GM19351 (cell line): Measurements from ENCODE around the gene STRA8.
A peak's percentile ranks its signal among the peaks of the same experiment; 100 is the strongest.

ENCODE experiments used
- ATAC-seq: cut with Tn5 transposase; IDR thresholded peaks from one replicate; pipeline ENCODE4 v1.9.1; 2021; ENCODE audit warnings: mild to moderate bottlenecking, moderate library complexity; ENCODE audit not compliant: unreplicated experiment

The STRA8 gene

DNA sequence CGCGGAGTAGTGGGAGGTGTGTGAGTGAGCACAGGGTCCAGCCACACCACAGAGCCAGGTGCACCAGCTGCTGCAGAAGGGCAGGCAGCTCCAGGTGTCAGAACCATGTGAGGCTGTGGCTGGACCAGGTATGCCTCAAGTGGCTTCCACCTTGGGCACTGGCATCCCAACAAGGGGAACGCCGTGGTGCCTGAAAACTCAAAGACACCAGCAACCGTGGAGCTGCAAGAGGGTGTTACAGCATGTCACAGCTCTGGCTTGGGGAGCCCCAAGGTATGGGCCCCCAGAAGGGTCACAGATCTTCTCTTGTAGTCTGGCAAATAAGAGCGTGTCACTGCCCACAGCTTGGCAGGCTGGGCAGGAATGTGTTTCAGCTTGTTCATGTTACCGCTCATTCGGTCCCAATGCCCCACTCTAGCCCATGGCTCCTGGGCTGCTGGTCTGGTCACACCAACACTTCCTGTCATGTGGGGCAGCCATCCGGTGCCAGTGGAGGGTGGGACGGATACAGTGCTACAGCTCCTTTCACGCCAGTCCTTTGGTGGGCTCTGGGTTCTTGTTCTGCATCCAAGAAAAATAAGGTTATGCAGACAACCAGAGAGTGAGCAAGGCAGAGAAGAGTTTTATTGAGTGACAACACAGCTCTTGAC is 29.8 kb downstream of the STRA8 start:
- ATAC-seq, result no peak

- ATAC-seq, result no peak
Measured at GRCh38 chr7:135265637-135266036, 32.0 kb downstream of the STRA8 start.

GRCh38 chr7:135269921-135270320 is 36.3 kb downstream of the STRA8 start:
- no peak for ATAC-seq

- no peak for ATAC-seq
Measured at GRCh38 chr7:135270577-135271254, 37.1 kb downstream of the STRA8 start.

DNA sequence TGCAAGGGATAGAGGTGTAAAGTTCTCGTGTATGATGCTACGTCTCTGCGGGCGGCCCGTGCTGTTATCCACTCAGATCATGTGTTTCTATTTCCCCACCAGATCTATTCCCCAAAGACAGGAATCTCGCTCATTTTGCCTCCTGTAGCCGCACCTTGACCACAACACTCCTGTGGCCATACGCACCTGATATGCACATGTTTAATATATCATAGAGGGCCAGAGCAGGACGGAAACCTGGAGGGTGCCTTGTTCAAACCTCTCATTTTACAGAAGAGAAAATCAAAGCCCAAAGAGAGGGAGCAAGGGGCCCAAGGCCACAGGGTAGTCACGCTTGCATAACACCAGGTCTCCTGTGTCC is 37.6 kb downstream of the STRA8 start:
- ATAC-seq, result no peak

DNA sequence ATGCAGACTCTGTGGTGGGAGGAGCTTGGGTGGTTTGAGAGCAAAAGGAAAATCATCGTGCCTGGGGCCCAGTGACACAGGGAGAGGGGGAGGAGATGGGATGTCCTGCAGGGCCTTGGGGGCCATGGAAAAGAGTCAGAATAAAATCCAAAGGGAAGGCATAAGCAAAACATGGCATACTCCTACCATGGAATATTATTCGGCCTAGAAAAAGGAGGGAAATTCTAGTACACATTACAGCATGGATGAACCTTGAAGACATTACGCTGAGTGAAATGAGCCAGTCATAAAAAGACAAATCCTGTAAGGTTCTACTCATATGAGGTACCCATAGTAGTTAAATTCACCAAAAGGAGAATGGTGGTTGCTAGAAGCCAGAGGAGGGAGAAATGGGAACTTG is 38.7 kb downstream of the STRA8 start:
- no peak for ATAC-seq

- no peak for ATAC-seq
Measured at GRCh38 chr7:135273581-135273980, 39.9 kb downstream of the STRA8 start.

GRCh38 chr7:135274495-135275268 is 41.0 kb downstream of the STRA8 start:
- ATAC-seq, result peak; percentile 92

DNA sequence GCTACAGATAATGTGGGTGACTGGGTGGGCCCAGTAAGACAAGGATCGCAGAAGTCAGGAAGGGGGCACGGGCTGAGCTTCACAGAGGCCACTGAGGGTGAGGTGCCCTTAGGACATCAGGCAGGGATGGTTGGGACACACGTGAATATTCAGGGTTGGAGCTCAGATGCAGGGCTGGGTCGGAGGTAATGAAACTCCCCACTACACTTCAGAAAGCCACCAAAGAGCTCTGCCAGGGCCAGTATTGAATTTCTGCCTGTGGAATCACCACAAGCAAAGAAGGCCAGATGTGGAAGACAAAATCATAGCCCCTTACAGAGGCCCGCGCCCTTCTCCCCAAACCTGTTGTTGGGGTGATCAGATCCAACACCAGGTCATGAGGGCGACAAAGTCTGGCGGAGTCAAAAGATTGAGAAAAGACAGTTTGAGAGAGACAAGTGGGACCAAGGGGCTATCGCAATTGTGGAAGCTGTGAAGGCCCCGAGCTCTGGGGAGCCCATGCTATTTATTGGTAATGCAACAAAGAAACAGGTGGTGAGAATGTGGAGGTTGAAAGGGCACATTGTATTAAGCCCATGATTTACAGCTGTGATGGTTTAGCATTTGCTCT is 42.4 kb downstream of the STRA8 start:
- no peak for ATAC-seq

GRCh38 chr7:135277161-135277560 is 43.5 kb downstream of the STRA8 start:
- no peak for ATAC-seq

DNA sequence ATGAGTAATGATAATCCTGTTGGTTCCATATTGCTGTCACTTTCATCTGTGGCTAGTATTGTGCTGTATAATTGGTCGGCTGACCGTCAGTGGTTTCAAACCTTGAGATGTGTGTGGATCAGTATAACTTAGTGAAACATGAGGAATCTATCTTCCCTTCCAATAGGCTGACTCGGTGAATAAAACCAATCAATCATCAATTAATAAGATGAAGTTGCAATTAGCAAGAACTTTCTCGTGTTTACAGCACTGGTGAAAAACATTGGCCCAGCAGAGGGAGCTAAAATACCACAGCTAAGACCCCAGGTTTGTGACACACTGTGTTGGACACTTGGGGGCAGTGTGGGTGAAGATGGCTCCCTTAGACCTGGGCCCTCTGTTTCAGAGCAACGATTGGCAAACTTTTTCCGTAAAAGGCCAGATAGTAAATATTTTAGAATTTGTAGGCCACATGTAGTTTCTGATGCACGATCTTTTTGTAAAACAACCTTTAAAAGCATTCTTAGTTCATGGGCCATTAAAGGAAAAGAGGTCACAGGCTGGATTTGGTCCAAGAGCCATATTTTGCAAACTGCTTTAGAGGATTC is 47.8 kb downstream of the STRA8 start:
- peak; percentile 98 for ATAC-seq

GRCh38 chr7:135282561-135283254 is 49.1 kb downstream of the STRA8 start:
- ATAC-seq, result no peak

DNA sequence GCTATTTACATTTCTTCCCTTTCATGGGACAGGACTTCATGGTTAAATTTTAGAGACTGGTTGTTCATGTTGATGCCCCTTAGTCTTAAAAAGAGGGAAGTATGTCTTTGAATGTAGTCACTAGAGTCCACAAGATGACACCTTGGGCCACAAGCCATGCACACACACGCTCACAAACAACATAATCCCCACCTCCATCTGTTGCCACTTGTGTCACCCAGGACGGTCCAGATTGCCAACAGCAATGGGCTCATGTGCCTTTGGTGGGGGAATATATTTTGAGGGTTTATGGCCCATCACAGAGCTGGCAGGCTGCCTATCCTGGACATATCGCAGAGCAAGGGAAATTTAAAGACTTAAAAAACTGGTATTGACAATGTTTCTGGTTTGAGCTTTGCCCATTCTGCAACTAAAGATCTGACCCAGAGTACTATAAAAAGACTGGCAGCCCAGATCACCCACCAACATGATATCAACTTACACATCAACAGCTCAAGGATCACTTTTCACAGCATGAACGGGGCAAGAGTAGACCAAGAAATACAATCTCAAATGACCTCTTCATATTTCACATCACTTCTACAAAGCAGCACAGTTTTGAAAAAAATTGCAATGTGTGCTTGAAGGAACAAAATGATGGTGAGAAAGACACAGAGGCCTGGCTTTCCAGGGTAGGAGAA is 50.5 kb downstream of the STRA8 start:
- no peak for ATAC-seq

DNA sequence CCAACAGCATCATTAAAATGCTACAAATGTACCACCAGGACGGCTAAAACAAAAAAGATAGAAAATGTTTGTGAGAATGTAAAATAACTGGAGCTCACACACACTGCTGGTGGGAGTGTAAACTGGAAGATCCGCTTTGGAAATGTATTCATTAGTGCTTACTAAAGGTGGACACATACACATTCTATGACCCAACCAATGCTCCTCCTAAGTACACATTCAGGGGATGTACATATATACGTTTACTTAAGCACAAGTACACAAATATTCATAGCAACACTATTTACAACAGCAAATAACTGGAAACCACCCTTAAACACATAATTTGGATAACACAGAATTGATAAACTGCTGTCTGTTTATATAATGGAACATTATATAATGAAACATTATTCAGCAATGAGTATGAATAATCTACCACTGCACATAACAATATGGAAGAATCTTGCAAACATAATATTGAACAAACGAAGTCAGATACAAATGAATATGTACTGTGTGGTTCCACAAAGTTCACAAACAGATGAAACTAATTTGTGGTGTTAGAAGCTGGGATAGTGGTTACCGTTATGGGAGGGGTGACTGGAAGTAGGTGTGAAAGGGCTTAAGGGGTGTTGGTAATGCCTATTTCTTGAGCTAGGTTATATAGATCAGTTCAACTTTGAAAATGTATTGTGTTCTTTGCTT is 52.1 kb downstream of the STRA8 start:
- ATAC-seq, result no peak

GRCh38 chr7:135286876-135287275 is 53.2 kb downstream of the STRA8 start:
- no peak for ATAC-seq

GRCh38 chr7:135290594-135290993 is 57.0 kb downstream of the STRA8 start:
- ATAC-seq, result no peak

DNA sequence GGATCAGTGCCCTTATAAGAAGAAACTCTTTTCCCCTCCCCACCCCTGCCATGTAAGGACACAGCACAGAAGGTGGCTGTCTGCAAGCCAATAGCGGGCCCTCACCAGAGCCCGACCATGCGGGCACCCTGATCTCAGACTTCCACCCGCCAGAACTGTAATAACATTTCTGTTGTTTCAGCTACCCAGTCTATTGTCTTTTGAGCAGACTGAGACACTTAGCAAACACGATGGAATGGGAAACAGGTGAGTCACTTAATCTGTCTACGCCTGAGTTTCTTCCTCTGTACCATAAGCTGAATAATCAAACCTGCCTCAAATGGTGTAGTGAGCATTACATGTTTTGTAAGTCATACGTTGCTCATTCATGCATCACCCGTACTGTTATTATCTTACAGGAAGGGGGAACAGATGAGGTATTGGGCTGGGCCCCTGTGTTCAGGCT is 58.2 kb downstream of the STRA8 start:
- ATAC-seq, result no peak

DNA sequence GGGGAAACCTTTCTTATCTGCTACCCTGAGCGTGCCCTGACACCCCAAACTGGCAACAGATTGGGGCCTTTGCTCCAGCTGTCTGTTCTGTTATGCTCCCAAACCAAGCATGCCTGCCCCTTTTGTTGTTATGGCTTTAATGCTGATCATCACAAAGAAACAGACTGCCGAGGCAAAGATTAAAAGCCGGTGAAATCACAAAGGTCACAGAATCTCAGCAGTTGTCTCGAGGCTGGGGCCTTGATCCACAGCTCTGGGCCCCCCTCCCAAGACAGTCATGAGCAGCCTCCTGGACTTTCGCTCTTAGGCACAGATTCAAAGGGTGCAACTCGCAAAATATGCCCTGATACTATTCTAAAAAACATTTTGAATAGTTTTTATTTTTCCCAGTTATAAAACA is 65.6 kb downstream of the STRA8 start:
- no peak for ATAC-seq

DNA sequence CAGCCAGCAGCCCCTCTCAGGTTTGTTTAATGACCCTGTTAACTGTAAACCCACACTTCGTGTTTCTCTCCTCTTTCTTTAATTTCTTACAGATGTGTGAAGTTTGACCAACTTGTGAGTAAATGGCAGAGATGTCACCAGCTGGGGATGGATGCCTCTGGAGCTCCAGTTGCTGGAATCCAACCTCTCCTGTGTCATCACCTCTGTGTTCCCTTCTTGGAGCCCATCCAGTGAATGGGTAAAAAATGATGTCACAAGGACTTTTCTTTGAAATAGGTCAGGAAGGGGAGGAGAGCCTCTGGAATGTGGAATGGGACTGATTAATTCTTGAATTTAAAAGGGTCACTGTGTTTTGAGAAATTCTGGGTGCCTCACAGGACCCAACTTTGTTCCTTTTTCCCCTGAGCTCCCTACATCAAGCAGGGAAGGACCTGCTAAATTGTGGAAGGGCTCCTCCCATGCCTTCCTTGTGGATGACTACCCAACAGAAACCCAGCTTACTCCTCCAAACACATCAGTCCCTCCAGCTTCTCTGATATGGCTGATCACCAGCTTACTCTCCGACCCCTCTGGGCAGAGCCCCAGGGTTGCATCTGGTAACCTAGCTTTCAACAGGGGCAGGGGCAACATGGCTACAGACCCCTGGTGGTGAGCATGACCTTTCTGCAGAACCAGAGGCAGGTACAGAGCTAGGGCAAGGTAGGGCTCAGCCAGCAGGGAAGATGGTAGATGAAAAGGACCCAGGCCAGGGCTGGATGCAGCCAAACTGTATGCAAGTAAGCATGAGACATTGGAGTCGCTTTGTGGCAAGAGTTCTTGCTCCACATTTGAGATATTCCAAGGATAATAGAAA is 67.5 kb downstream of the STRA8 start:
- ATAC-seq, result no peak
